Body of pancreas (tissue), 4 donors: ENCODE data around the gene C2orf49.

Experiments used
- CTCF ChIP-seq, 7 experiments: fragments of 450-650 bp in 4 of 7; fragments of 200-600 bp in 3 of 7; sonication (generic) in 3 of 7; IDR thresholded peaks; one replicate each; pipeline ENCODE4 v1.5.1; 2016 to 2019; ENCODE audit warnings: antibody characterized with exemption in 7 of 7
- POLR2A ChIP-seq, 3 donors: fragments of 450-650 bp; IDR thresholded peaks; one replicate each; pipeline ENCODE4 v1.6.1; 2016; ENCODE audit warnings: antibody characterized with exemption in 3 of 3, mild to moderate bottlenecking in 2 of 3

- TF ChIP-seq CTCF (IDR thresholded peaks at IDR 0.05): no peak
- TF ChIP-seq POLR2A (IDR thresholded peaks at IDR 0.05): no peak
These were observed 30.2 kb upstream of the C2orf49 start for GRCh38 chr2:105307146-105307545.
